Keratinocyte (primary cell): Measurements from ENCODE around the gene CTIF.

Source experiments
- EZH2 ChIP-seq: IDR thresholded peaks from one replicate; pipeline ENCODE4 v1.6.1; 2012; ENCODE audit warnings: inconsistent platforms, mild to moderate bottlenecking, low read length, moderate library complexity
- TF ChIP-seq, protein P1 (sequence below), 3 experiments: IDR thresholded peaks in 1 of 3; conservative IDR thresholded peaks in 1 of 3; optimal IDR thresholded peaks in 1 of 3; 2 replicates in 2 of 3; 3 replicates in 1 of 3; pipeline versions ENCODE3 to v1.5.1; 2011; ENCODE audit warnings: low read length in 3 of 3, mild to moderate bottlenecking in 3 of 3, moderate library complexity in 2 of 3, control low read depth in 1 of 3, inconsistent platforms in 1 of 3; ENCODE audit not compliant: insufficient read depth in 2 of 3; ENCODE audit errors: extremely low read depth in 1 of 3

DNA sequence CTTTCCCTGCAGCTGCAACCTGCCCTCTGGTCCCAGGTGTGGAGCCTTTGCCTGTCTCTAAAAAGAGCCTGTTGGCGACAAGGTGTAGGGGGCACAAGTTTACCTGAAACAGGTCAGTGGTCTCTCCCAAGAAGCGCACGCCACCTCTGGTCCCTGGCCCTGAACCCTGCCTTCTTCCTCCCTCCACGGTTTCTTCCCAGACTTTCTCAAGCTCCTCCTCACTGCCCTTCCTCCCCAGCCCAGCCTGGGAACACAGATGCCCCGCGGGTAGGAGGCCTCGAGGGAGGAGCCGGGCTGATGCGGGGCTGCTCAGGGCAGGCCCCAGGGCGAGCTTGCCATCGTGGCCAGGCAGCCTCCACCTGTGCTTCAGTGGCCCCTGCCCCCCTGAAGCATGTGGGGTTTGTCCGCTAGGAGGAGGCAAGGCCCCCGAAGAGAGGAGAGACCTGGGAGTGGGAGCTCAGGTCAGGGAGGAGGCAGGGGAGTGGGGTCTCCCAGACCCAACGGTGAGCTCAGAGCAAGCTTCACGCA, 322.4 kb downstream of the CTIF start:
- TF ChIP-seq, protein P1, sequence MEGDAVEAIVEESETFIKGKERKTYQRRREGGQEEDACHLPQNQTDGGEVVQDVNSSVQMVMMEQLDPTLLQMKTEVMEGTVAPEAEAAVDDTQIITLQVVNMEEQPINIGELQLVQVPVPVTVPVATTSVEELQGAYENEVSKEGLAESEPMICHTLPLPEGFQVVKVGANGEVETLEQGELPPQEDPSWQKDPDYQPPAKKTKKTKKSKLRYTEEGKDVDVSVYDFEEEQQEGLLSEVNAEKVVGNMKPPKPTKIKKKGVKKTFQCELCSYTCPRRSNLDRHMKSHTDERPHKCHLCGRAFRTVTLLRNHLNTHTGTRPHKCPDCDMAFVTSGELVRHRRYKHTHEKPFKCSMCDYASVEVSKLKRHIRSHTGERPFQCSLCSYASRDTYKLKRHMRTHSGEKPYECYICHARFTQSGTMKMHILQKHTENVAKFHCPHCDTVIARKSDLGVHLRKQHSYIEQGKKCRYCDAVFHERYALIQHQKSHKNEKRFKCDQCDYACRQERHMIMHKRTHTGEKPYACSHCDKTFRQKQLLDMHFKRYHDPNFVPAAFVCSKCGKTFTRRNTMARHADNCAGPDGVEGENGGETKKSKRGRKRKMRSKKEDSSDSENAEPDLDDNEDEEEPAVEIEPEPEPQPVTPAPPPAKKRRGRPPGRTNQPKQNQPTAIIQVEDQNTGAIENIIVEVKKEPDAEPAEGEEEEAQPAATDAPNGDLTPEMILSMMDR (optimal IDR thresholded peaks at IDR 0.05 in 1 of 3, IDR thresholded peaks at IDR 0.05 in 1 of 3, conservative IDR thresholded peaks at IDR 0.05 in 1 of 3; ENCODE audit: extremely low read depth in 1 of 3, insufficient read depth in 2 of 3, low read length in 3 of 3) = no peak
- no peak for TF ChIP-seq EZH2
